IMR-90 (cell line): ENCODE results near the gene ZNF598. TPM values are rescaled to one million over a fixed set of nuclear protein-coding genes. Genes with fewer than 3 reads are reported as not detected.

Experiments used
- ATAC-seq: fragments of 200-7000 bp; cut with Tn5 transposase; 2 replicates; pipeline ENCODE4 v1.9.1; 2020; ENCODE audit warnings: low read depth, mild to moderate bottlenecking, moderate library complexity
- BruUV-seq: library from RNA; stranded (reverse); fragments of 400-500 nt; replicated peaks from 2 replicates; lab custom pipeline; 2021; lab: Mats Ljungman, UMichigan
- CTCF ChIA-PET: fragments of 300-600 bp; formaldehyde crosslinking; extraction: SDS; loops from one replicate; lab custom pipeline; 2021; ENCODE audit warnings: antibody characterized with exemption; lab: Yijun Ruan, JAX
- POLR2A ChIA-PET: fragments of 300-600 bp; sonication (Branson Sonifier 250); formaldehyde crosslinking; loops from one replicate; lab custom pipeline; 2022; ENCODE audit warnings: antibody characterized with exemption; ENCODE audit not compliant: unreplicated experiment; lab: Charles Lee
- DNase-seq: peaks from one replicate; pipeline ENCODE4 v3.0.0; 2013
- H2AFZ ChIP-seq: replicated peaks from 2 replicates; pipeline ENCODE3; 2013; ENCODE audit warnings: low read length, mild to moderate bottlenecking; ENCODE audit not compliant: poor library complexity
- H2AK5ac ChIP-seq: 2 replicates; pipeline ENCODE4 v1.6.1; 2013; ENCODE audit warnings: low read depth, low read length, inconsistent platforms
- H2AK9ac ChIP-seq: replicated peaks from 2 replicates; pipeline ENCODE3; 2013; ENCODE audit warnings: mild to moderate bottlenecking, low read depth, low read length, moderate library complexity; ENCODE audit not compliant: poor library complexity
- H2BK120ac ChIP-seq: 2 replicates; pipeline ENCODE4 v1.6.1; 2013; ENCODE audit warnings: low read depth, low read length, inconsistent platforms
- H2BK15ac ChIP-seq: 3 replicates; pipeline ENCODE4 v1.6.1; 2013; ENCODE audit warnings: low read depth, low read length, inconsistent platforms
- H2BK20ac ChIP-seq: 2 replicates; pipeline ENCODE4 v1.6.1; 2013; ENCODE audit warnings: low read depth, mild to moderate bottlenecking, inconsistent platforms, low read length, moderate library complexity
- H2BK5ac ChIP-seq: 2 replicates; pipeline ENCODE4 v1.6.1; 2013; ENCODE audit warnings: mild to moderate bottlenecking, low read depth, low read length, inconsistent platforms; ENCODE audit not compliant: poor library complexity, severe bottlenecking
- H3K14ac ChIP-seq: replicated peaks from 2 replicates; pipeline ENCODE4 v1.6.1; 2013; ENCODE audit warnings: low read depth, low read length, inconsistent platforms
- H3K18ac ChIP-seq: 2 replicates; pipeline ENCODE4 v1.6.1; 2013; ENCODE audit warnings: low read depth, low read length, control low read depth
- H3K23ac ChIP-seq: 2 replicates; pipeline ENCODE4 v1.6.1; 2013; ENCODE audit warnings: low read depth, low read length, inconsistent platforms
- H3K27ac ChIP-seq: 2 replicates; pipeline ENCODE4 v1.5.1; 2013; ENCODE audit warnings: mild to moderate bottlenecking, control low read depth, low read length; ENCODE audit not compliant: insufficient read depth
- H3K27me3 ChIP-seq: 2 replicates; pipeline ENCODE4 v1.6.1; 2013; ENCODE audit warnings: low read length; ENCODE audit not compliant: control insufficient read depth, insufficient read depth
- H3K36me3 ChIP-seq: 2 replicates; pipeline ENCODE4 v1.6.1; 2013; ENCODE audit warnings: low read length, mixed read lengths; ENCODE audit not compliant: control insufficient read depth, insufficient read depth
- H3K4ac ChIP-seq: 2 replicates; pipeline ENCODE4 v1.6.1; 2013; ENCODE audit warnings: low read depth, low read length, inconsistent platforms
- H3K4me1 ChIP-seq: 2 replicates; pipeline ENCODE4 v1.6.1; 2013; ENCODE audit warnings: low read length, mixed read lengths; ENCODE audit not compliant: control insufficient read depth, insufficient read depth
- H3K4me2 ChIP-seq: 2 replicates; pipeline ENCODE4 v1.6.1; 2013; ENCODE audit warnings: low read depth, mild to moderate bottlenecking, control low read depth, low read length, moderate library complexity
- H3K4me3 ChIP-seq: 2 replicates; pipeline ENCODE4 v1.5.1; 2013; ENCODE audit warnings: low read depth, mild to moderate bottlenecking, control low read depth, low read length, moderate library complexity; ENCODE audit not compliant: insufficient read depth
- H3K56ac ChIP-seq: 2 replicates; pipeline ENCODE4 v1.6.1; 2013; ENCODE audit warnings: low read length, inconsistent platforms; ENCODE audit not compliant: insufficient read depth; ENCODE audit errors: extremely low read depth
- H3K79me1 ChIP-seq, 2 experiments: 2 replicates each; pipeline ENCODE4 v1.6.1; 2013; ENCODE audit warnings: low read length in 2 of 2, inconsistent platforms in 1 of 2, low read depth in 1 of 2
- H3K9ac ChIP-seq: 2 replicates; pipeline ENCODE4 v1.6.1; 2013; ENCODE audit warnings: low read depth, low read length, control low read depth
- H3K9me1 ChIP-seq: 2 replicates; pipeline ENCODE4 v1.6.1; 2013; ENCODE audit warnings: low read length, inconsistent platforms; ENCODE audit not compliant: insufficient read depth
- H3K9me3 ChIP-seq: 2 replicates; pipeline ENCODE4 v1.6.1; 2013; ENCODE audit warnings: low read length; ENCODE audit not compliant: control insufficient read depth, insufficient read depth
- H4K20me1 ChIP-seq: 2 replicates; pipeline ENCODE4 v1.6.1; 2013; ENCODE audit warnings: low read length, inconsistent platforms; ENCODE audit not compliant: insufficient read depth
- H4K5ac ChIP-seq: 2 replicates; pipeline ENCODE4 v1.6.1; 2013; ENCODE audit warnings: mild to moderate bottlenecking, low read depth, low read length, control low read depth
- H4K8ac ChIP-seq, 2 experiments: 2 replicates each; pipeline ENCODE4 v1.6.1; 2013; ENCODE audit warnings: low read depth in 2 of 2, low read length in 2 of 2, control low read depth in 1 of 2, inconsistent platforms in 1 of 2
- H4K91ac ChIP-seq: 2 replicates; pipeline ENCODE4 v1.6.1; 2013; ENCODE audit warnings: low read depth, low read length, inconsistent platforms; ENCODE audit not compliant: insufficient read depth
- BHLHE40 ChIP-seq: fragments of 150-350 bp; IDR thresholded peaks from 2 replicates; pipeline ENCODE4 v1.6.1; 2016; ENCODE audit warnings: mild to moderate bottlenecking, low read depth, low read length
- CEBPB ChIP-seq: IDR thresholded peaks from 2 replicates; pipeline ENCODE4 v1.6.1; 2012; ENCODE audit warnings: low read depth, low read length, improper control_type of control experiment
- CHD1 ChIP-seq: IDR thresholded peaks from 2 replicates; pipeline ENCODE4 v1.6.1; 2012; ENCODE audit warnings: low read depth, low read length, improper control_type of control experiment
- FOS ChIP-seq: fragments of 150-350 bp; IDR thresholded peaks from 2 replicates; pipeline ENCODE4 v1.6.1; 2016; ENCODE audit warnings: low read depth, low read length
- MAFK ChIP-seq: IDR thresholded peaks from 2 replicates; pipeline ENCODE4 v1.6.1; 2012; ENCODE audit warnings: low read depth, low read length, improper control_type of control experiment
- MAZ ChIP-seq: IDR thresholded peaks from 2 replicates; pipeline ENCODE4 v1.6.1; 2012; ENCODE audit warnings: low read depth, mild to moderate bottlenecking, low read length, improper control_type of control experiment, moderate library complexity, borderline replicate concordance
- MXI1 ChIP-seq: IDR thresholded peaks from 2 replicates; pipeline ENCODE4 v1.6.1; 2012; ENCODE audit warnings: low read depth, mild to moderate bottlenecking, low read length, moderate library complexity, borderline replicate concordance
- NFE2L2 ChIP-seq: fragments of 150-350 bp; IDR thresholded peaks from 2 replicates; pipeline ENCODE4 v1.6.1; 2016; ENCODE audit warnings: low read depth, mild to moderate bottlenecking, low read length
- POLR2A ChIP-seq: IDR thresholded peaks from 2 replicates; pipeline ENCODE4 v1.6.1; 2012; ENCODE audit warnings: mild to moderate bottlenecking, low read depth, low read length
- RAD21 ChIP-seq: IDR thresholded peaks from 2 replicates; pipeline ENCODE4 v1.6.1; 2012; ENCODE audit warnings: low read length, improper control_type of control experiment
- RCOR1 ChIP-seq: IDR thresholded peaks from 2 replicates; pipeline ENCODE4 v1.6.1; 2012; ENCODE audit warnings: mild to moderate bottlenecking, low read length, improper control_type of control experiment; ENCODE audit not compliant: insufficient replicate concordance
- RFX5 ChIP-seq: IDR thresholded peaks from 2 replicates; pipeline ENCODE4 v1.8.0; 2012; ENCODE audit warnings: low read depth, mild to moderate bottlenecking, low read length, moderate library complexity
- SMC3 ChIP-seq: fragments of 150-350 bp; IDR thresholded peaks from 2 replicates; pipeline ENCODE4 v1.6.1; 2016; ENCODE audit warnings: low read depth, mild to moderate bottlenecking, antibody characterized with exemption, low read length, moderate library complexity
- WGBS, 2 experiments: methylation state at CpG; one replicate each; pipeline versions ENCODE4 v1.1.5 to v1.1.7; 2013; ENCODE audit warnings: missing lambda C conversion rate in 2 of 2; ENCODE audit not compliant: insufficient read length in 1 of 2; ENCODE audit errors: extremely low coverage in 2 of 2; 5-methylcytosine and 5-hydroxymethylcytosine counted together
- dilution Hi-C: fragments of 300-500 bp; cut with HindIII; formaldehyde crosslinking; loops from one replicate; pipeline ENCODE4 v1.14.3; 2018; ENCODE audit warnings: low sequenced_read_pairs; ENCODE audit not compliant: unreplicated experiment
- in situ Hi-C: fragments of 300-500 bp; cut with MboI; formaldehyde crosslinking; loops from 3 replicates; pipeline ENCODE4 v1.14.3; 2019; ENCODE audit warnings: low sequenced_read_pairs, inconsistent platforms, mixed read lengths
- intact Hi-C: fragments of 100-400 bp; cut with micrococcal nuclease; formaldehyde crosslinking; loops from 2 replicates; pipeline ENCODE4 v1.10.0; 2022
- polyA plus RNA-seq, 3 experiments: library from polyadenylated mRNA; depleted of rRNA; stranded (reverse); fragments of >200 nt; gene quantifications; 2 replicates each; pipeline ENCODE4 v1.2.3, GENCODE V29; 2012; ENCODE audit warnings: low replicate concordance in 1 of 3
- total RNA-seq: library from RNA; depleted of rRNA; stranded (reverse); fragments of >200 nt; gene quantifications from 2 replicates; pipeline ENCODE4 v1.2.3, GENCODE V29; 2012
- TF ChIP-seq, protein P1 (sequence below): fragments of 150-350 bp; IDR thresholded peaks from 2 replicates; pipeline ENCODE4 v1.6.1; 2017; ENCODE audit warnings: mild to moderate bottlenecking, antibody characterized with exemption, low read length, low read depth
- TF ChIP-seq, protein P2 (sequence below): conservative IDR thresholded peaks from 2 replicates; pipeline ENCODE4 v1.5.1; 2012; ENCODE audit warnings: mild to moderate bottlenecking, low read depth, low read length, improper control_type of control experiment
- TF ChIP-seq, protein P3 (sequence below): fragments of 150-350 bp; IDR thresholded peaks from 2 replicates; pipeline ENCODE4 v1.6.1; 2016; ENCODE audit warnings: low read depth, mild to moderate bottlenecking, low read length, moderate library complexity, borderline replicate concordance

ZNF598 gene
- total and polyA plus RNA-seq, 2 of the 4 experiments (the other 2 are of a cell fraction): 3.4 to 36.4 TPM

DNA sequence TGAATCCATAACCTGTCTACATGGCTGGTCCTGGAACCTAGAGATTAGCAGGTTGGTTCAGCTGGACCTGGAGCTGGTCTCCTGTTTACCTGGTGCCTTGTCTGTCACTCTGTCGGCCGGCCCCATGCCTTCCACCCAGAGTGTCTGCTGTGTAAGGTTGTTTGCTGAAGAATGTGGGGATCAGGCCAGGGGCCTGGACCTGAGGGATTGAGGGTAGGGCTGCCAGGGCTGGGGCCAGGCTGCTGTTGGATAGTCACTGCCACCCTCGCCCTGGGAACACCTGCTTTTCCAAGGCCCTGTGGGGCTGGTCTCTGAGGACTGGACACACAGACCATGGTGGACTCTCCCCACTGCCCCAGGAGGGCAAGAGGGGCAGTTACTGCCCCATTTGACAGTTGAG is 18.5 kb upstream of the ZNF598 start:
- Histone ChIP-seq H4K5ac (no peak overlapping the region), H2AFZ (peak overlapping the region; percentile 75), H4K8ac (peak overlapping the region in 1 of 2 experiments; percentile 20; a peak in 1 of 4 replicates), H3K56ac (no peak overlapping the region), H3K14ac (peak overlapping the region; percentile 97), H2BK15ac (no peak overlapping the region), H3K79me1 (peaks cover 8 to 56% of the 10 kb centered on the region in 2 experiments), H3K9me3 (no peaks in the 10 kb centered on the region), H2BK5ac (peak overlapping the region; percentile 62), H3K4me2 (peak overlapping the region; percentile 96), H3K9me1 (peaks cover 9% of the 10 kb centered on the region), H2AK5ac (peak overlapping the region; percentile 99), H3K23ac (peak overlapping the region; percentile 94), H3K27ac (peak overlapping the region; percentile 31), H4K20me1 (peaks cover 15% of the 10 kb centered on the region), H3K18ac (no peak overlapping the region), H3K4me1 (peaks cover 28% of the 10 kb centered on the region), H2BK20ac (0 out of 2 replicates have a peak overlapping the region, but pooled peaks have one; percentile 14), H3K4ac (peak overlapping the region; percentile 93), H2AK9ac (peak overlapping the region; percentile 77), H4K91ac (peak overlapping the region; percentile 2; the same call in 1 of the 2 replicates), H2BK120ac (peak overlapping the region; percentile 37; the same call in 1 of the 2 replicates), H3K27me3 (no peaks in the 10 kb centered on the region), H3K36me3 (peaks cover 19% of the 10 kb centered on the region), H3K4me3 (peak overlapping the region; percentile 70), H3K9ac (peak overlapping the region; percentile 80)
- in situ Hi-C loops: no loop called here
- ChIA-PET POLR2A (no interaction called here), CTCF (interaction anchor here (1.3 kb wide), 1 partner anchor 24 kb away, joined by 5 read pairs; no protein-coding TSS in a partner anchor)
- no peak for ATAC-seq
- DNase-seq: no peak
- intact Hi-C loops: no loop called here
- no peak for TF ChIP-seq SMC3
- no peak for TF ChIP-seq CEBPB
- TF ChIP-seq RAD21: no peak
- TF ChIP-seq MAFK: no peak
- no peak for TF ChIP-seq FOS
- no peak for TF ChIP-seq NFE2L2
- TF ChIP-seq MAZ: no peak
- TF ChIP-seq RCOR1: no peak
- no peak for TF ChIP-seq MXI1
- TF ChIP-seq, protein P1, sequence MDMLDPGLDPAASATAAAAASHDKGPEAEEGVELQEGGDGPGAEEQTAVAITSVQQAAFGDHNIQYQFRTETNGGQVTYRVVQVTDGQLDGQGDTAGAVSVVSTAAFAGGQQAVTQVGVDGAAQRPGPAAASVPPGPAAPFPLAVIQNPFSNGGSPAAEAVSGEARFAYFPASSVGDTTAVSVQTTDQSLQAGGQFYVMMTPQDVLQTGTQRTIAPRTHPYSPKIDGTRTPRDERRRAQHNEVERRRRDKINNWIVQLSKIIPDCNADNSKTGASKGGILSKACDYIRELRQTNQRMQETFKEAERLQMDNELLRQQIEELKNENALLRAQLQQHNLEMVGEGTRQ: no peak
- no peak for TF ChIP-seq RFX5
- TF ChIP-seq CHD1: no peak
- TF ChIP-seq BHLHE40: no peak
- no peak for TF ChIP-seq POLR2A
- TF ChIP-seq, protein P2, sequence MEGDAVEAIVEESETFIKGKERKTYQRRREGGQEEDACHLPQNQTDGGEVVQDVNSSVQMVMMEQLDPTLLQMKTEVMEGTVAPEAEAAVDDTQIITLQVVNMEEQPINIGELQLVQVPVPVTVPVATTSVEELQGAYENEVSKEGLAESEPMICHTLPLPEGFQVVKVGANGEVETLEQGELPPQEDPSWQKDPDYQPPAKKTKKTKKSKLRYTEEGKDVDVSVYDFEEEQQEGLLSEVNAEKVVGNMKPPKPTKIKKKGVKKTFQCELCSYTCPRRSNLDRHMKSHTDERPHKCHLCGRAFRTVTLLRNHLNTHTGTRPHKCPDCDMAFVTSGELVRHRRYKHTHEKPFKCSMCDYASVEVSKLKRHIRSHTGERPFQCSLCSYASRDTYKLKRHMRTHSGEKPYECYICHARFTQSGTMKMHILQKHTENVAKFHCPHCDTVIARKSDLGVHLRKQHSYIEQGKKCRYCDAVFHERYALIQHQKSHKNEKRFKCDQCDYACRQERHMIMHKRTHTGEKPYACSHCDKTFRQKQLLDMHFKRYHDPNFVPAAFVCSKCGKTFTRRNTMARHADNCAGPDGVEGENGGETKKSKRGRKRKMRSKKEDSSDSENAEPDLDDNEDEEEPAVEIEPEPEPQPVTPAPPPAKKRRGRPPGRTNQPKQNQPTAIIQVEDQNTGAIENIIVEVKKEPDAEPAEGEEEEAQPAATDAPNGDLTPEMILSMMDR: no peak
- TF ChIP-seq, protein P3, sequence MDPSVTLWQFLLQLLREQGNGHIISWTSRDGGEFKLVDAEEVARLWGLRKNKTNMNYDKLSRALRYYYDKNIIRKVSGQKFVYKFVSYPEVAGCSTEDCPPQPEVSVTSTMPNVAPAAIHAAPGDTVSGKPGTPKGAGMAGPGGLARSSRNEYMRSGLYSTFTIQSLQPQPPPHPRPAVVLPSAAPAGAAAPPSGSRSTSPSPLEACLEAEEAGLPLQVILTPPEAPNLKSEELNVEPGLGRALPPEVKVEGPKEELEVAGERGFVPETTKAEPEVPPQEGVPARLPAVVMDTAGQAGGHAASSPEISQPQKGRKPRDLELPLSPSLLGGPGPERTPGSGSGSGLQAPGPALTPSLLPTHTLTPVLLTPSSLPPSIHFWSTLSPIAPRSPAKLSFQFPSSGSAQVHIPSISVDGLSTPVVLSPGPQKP: no peak
- no CpG with 5 or more reads among the region's 3 CpGs for WGBS, 2 experiments
- dilution Hi-C loops: no loop called here
- no TSS peak for BruUV-seq
